ENCODE measurements around the gene TCN2.
"Not testable (repeated sequence)": the region's sequence is repeated elsewhere in the genome, so short reads cannot be mapped to it uniquely, and the experiment has no call there.

DNA sequence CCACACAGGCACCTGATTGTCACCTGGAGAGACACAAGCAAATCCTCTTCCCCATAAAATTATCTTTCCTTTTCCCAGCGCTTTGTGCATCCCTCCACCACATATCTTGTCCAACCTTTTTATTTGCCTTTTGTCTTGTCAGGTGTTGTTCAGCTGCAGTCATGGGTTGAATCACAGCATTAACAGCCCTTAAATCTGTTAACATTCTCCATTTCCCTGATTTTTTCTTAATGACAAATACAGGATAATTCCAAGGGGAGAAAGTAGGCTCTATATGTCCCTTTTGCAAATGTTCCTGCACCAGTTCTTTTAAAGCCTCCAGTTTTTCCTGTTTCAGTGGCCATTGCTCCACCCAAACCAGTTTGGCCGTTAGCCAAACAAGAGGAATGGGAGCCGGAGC is 69.6 kb downstream of the TCN2 start:
- TF ChIP-seq SPI1 (IDR thresholded peaks at IDR 0.05; ENCODE audit: borderline replicate concordance, insufficient read depth, low read depth, low read length); RFX5 (IDR thresholded peaks at IDR 0.05; ENCODE audit: low read depth, low read length); ZNF217 (IDR thresholded peaks at IDR 0.05); SIN3A (IDR thresholded peaks at IDR 0.05; ENCODE audit: low read depth, low read length); SIX5 (IDR thresholded peaks at IDR 0.05; ENCODE audit: low read depth, low read length, severe bottlenecking); ZBED1 (IDR thresholded peaks at IDR 0.05; ENCODE audit: borderline replicate concordance): not testable (repeated sequence)
- TF ChIP-seq, protein P1, sequence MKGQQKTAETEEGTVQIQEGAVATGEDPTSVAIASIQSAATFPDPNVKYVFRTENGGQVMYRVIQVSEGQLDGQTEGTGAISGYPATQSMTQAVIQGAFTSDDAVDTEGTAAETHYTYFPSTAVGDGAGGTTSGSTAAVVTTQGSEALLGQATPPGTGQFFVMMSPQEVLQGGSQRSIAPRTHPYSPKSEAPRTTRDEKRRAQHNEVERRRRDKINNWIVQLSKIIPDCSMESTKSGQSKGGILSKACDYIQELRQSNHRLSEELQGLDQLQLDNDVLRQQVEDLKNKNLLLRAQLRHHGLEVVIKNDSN (IDR thresholded peaks at IDR 0.05; ENCODE audit: borderline replicate concordance, extremely low read length, insufficient read depth, low read depth, low read length) = not testable (repeated sequence)
- TF ChIP-seq, protein P2, sequence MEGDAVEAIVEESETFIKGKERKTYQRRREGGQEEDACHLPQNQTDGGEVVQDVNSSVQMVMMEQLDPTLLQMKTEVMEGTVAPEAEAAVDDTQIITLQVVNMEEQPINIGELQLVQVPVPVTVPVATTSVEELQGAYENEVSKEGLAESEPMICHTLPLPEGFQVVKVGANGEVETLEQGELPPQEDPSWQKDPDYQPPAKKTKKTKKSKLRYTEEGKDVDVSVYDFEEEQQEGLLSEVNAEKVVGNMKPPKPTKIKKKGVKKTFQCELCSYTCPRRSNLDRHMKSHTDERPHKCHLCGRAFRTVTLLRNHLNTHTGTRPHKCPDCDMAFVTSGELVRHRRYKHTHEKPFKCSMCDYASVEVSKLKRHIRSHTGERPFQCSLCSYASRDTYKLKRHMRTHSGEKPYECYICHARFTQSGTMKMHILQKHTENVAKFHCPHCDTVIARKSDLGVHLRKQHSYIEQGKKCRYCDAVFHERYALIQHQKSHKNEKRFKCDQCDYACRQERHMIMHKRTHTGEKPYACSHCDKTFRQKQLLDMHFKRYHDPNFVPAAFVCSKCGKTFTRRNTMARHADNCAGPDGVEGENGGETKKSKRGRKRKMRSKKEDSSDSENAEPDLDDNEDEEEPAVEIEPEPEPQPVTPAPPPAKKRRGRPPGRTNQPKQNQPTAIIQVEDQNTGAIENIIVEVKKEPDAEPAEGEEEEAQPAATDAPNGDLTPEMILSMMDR (IDR thresholded peaks at IDR 0.05 in 2 of 3, conservative IDR thresholded peaks at IDR 0.05 in 1 of 3; ENCODE audit: control insufficient read depth in 2 of 3, extremely low read depth in 1 of 3, insufficient read depth in 1 of 3, low read depth in 3 of 3, low read length in 3 of 3) = not testable (repeated sequence)

Measured in GM12878 (cell line).